Measurements from ENCODE around the gene TPM4. TPM values are rescaled to one million over a fixed set of nuclear protein-coding genes. Genes with fewer than 3 reads are reported as not detected.

The TPM4 gene
- total and polyA plus RNA-seq, 2 of the 13 experiments (the other 11 are each of a cell fraction or from before 2014, with no cell fraction given): 180 to 188 TPM

- no peak for TF ChIP-seq SCMH1 (CRISPR knock-in tag; IDR thresholded peaks at IDR 0.05; ENCODE audit: borderline replicate concordance)
Observed at GRCh38 chr19:16095071-16095571, 18.8 kb downstream of the TPM4 start (continued).

- no peak for ATAC-seq
- in situ Hi-C loops (cut with HindIII; ENCODE audit: extremely low pct_ligation_motif_present, low pct_unique_long_range_greater_than_20kb): no loop called here
- POLR2A ChIA-PET: interaction anchor here (0.9 to 4.3 kb wide), 3 partner anchors 10 to 19 kb away, joined by 3 to 31 read pairs (median 11); partner anchors contain the start of genes RAB8A and TPM4
- Histone ChIP-seq H3K36me3 (replicated peaks in 1 of 2; ENCODE audit: control insufficient read depth in 1 of 2, insufficient read depth in 2 of 2, low read length in 2 of 2) (peaks cover 21 to 55% of the 10 kb centered on the region in 2 experiments), H3K9me3 (ENCODE audit: low read length) (no peaks in the 10 kb centered on the region), H3K4me1 (ENCODE audit: insufficient read depth, low read length) (peaks cover 77% of the 10 kb centered on the region), H3K9ac (ENCODE audit: insufficient read depth, low read depth, low read length) (no peak overlapping the region), H3K27ac (ENCODE audit: extremely low read length, insufficient read depth, low read length) (peak overlapping the region; percentile 40), H3K4me2 (ENCODE audit: low read depth, low read length) (no peak overlapping the region), H4K20me1 (ENCODE audit: insufficient read depth, low read length) (no peaks in the 10 kb centered on the region), H3K27me3 (ENCODE audit: control insufficient read depth in 1 of 2, insufficient read depth in 2 of 2, low read length in 2 of 2) (no peaks in the 10 kb centered on the region), H3K4me3 (replicated peaks in 1 of 3; ENCODE audit: insufficient read depth in 1 of 3, low read depth in 2 of 3, low read length in 3 of 3) (no peak overlapping the region), H2AFZ (ENCODE audit: low read length) (no peak overlapping the region), H3K79me2 (ENCODE audit: insufficient read depth, low read length) (no peaks in the 10 kb centered on the region)
- intact Hi-C loops (cut with micrococcal nuclease; ENCODE audit: unreplicated experiment): no loop called here
- FAIRE-seq: no peak
- TF ChIP-seq RORA (CRISPR knock-in tag; IDR thresholded peaks at IDR 0.05) (no peak), POLR2AphosphoS2 (IDR thresholded peaks at IDR 0.05; ENCODE audit: low read depth, low read length) (0 out of 2 replicates have a peak, but pooled peaks have one; percentile 12)
- no peak for DNase-seq (ENCODE audit: low spot score)
- 96% methylated on average over 10 of the region's 10 CpGs for WGBS (ENCODE audit: low lambda C conversion rate)
- BruUV-seq (replicated peaks): no TSS peak
- CTCF ChIA-PET (ENCODE audit: low intra/inter-chr PET ratio, low total read pairs): no interaction called here
Observed at GRCh38 chr19:16096280-16096855, 20.1 kb downstream of the TPM4 start.

GRCh38 chr19:16098416-16098768 is 22.1 kb downstream of the TPM4 start:
- peaks cover 57% of the 10 kb centered on the region for H3K4me1 ChIP-seq (ENCODE audit: insufficient read depth, low read length)
- H3K9ac ChIP-seq (ENCODE audit: insufficient read depth, low read depth, low read length): no peak overlapping the region
- H2AFZ ChIP-seq (ENCODE audit: low read length): no peak overlapping the region
- DNase-seq (ENCODE audit: low spot score) (no peak), FAIRE-seq (no peak), ATAC-seq (no peak)
- H3K4me2 ChIP-seq (ENCODE audit: low read depth, low read length): peak overlapping the region; percentile 32; the same call in 1 of the 2 replicates
- H3K27me3 ChIP-seq (ENCODE audit: control insufficient read depth in 1 of 2, insufficient read depth in 2 of 2, low read length in 2 of 2): no peaks in the 10 kb centered on the region
- peak overlapping the region; percentile 70 for H3K27ac ChIP-seq (ENCODE audit: extremely low read length, insufficient read depth, low read length)
- BruUV-seq (replicated peaks): no TSS peak
- H3K36me3 ChIP-seq (replicated peaks in 1 of 2; ENCODE audit: control insufficient read depth in 1 of 2, insufficient read depth in 2 of 2, low read length in 2 of 2): peaks cover 19 to 48% of the 10 kb centered on the region in 2 experiments
- no peak overlapping the region for H3K4me3 ChIP-seq (replicated peaks in 1 of 3; ENCODE audit: insufficient read depth in 1 of 3, low read depth in 2 of 3, low read length in 3 of 3)
- ChIA-PET POLR2A (interaction anchor here (0.6 to 3.4 kb wide), 7 partner anchors 10 to 28 kb away, joined by 3 to 11 read pairs (median 5); partner anchors contain the start of genes RAB8A and TPM4), CTCF (ENCODE audit: low intra/inter-chr PET ratio, low total read pairs) (no interaction called here)
- intact Hi-C loops (cut with micrococcal nuclease; ENCODE audit: unreplicated experiment): no loop called here
- no peaks in the 10 kb centered on the region for H3K79me2 ChIP-seq (ENCODE audit: insufficient read depth, low read length)
- no peaks in the 10 kb centered on the region for H4K20me1 ChIP-seq (ENCODE audit: insufficient read depth, low read length)
- 60% methylated on average over 6 of the region's 6 CpGs for WGBS (ENCODE audit: low lambda C conversion rate)
- no peaks in the 10 kb centered on the region for H3K9me3 ChIP-seq (ENCODE audit: low read length)
- in situ Hi-C loops (cut with HindIII; ENCODE audit: extremely low pct_ligation_motif_present, low pct_unique_long_range_greater_than_20kb): no loop called here
- TF ChIP-seq TFE3 (CRISPR knock-in tag; IDR thresholded peaks at IDR 0.05) (no peak), ZNF407 (CRISPR knock-in tag; IDR thresholded peaks at IDR 0.05; ENCODE audit: not compliant biosample characterization) (no peak)

Measured in HepG2 (cell line).